C4-2B (cell line): ENCODE results near the gene GRM2.
A peak's percentile ranks its signal among the peaks of the same experiment; 100 is the strongest.

ENCODE experiments used
- H3K27ac ChIP-seq: fragments of 450-650 bp; 2 replicates; pipeline ENCODE4 v1.5.1; 2017
- ZFX ChIP-seq: fragments of 450-650 bp; IDR thresholded peaks from 2 replicates; pipeline ENCODE4 v1.6.1; 2017
- TF ChIP-seq, protein P1 (sequence below): fragments of 450-650 bp; conservative IDR thresholded peaks from 2 replicates; pipeline ENCODE4 v1.5.1; 2017; ENCODE audit warnings: mild to moderate bottlenecking

The GRM2 gene

DNA sequence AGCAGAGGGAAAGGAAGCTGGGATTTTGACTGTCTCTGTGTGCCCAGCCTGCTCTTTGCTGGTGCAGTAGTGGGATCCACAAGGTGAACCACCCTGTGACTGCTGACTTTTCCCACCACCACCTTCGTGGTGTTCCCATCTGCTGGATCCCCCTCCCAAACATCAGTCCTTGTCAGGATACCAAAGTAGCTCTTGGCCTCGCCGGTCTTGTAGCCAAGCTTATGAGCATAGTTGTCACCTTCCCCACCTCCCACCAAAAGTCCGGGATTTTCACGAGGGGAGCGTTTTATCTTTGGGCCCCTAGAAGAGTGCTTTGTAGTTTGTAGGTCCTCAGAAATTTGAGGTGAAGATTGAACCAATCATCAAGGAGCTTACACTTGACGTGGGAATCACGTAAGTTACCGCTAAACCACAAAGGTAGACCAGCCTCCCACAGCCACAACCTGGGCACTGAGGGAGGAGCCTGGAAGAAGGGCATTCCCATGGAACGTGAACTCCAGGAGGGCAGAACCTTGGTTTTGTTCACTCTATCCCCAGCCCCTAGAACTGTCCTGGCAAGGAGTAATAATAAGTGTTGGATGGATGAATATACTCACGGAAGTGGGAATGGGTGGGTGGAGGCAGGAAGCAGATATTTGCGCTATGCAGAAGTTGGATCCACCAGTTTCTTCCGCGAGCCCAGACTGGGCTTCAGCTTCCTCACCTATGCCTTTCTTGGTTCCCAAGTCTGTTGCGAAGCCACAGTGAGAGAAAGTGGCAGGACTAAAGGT, 36.6 kb upstream of the GRM2 start:
- H3K27ac ChIP-seq, result peak overlapping the region; percentile 96
- TF ChIP-seq ZFX, result no peak
- TF ChIP-seq, protein P1, sequence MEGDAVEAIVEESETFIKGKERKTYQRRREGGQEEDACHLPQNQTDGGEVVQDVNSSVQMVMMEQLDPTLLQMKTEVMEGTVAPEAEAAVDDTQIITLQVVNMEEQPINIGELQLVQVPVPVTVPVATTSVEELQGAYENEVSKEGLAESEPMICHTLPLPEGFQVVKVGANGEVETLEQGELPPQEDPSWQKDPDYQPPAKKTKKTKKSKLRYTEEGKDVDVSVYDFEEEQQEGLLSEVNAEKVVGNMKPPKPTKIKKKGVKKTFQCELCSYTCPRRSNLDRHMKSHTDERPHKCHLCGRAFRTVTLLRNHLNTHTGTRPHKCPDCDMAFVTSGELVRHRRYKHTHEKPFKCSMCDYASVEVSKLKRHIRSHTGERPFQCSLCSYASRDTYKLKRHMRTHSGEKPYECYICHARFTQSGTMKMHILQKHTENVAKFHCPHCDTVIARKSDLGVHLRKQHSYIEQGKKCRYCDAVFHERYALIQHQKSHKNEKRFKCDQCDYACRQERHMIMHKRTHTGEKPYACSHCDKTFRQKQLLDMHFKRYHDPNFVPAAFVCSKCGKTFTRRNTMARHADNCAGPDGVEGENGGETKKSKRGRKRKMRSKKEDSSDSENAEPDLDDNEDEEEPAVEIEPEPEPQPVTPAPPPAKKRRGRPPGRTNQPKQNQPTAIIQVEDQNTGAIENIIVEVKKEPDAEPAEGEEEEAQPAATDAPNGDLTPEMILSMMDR, result no peak

DNA sequence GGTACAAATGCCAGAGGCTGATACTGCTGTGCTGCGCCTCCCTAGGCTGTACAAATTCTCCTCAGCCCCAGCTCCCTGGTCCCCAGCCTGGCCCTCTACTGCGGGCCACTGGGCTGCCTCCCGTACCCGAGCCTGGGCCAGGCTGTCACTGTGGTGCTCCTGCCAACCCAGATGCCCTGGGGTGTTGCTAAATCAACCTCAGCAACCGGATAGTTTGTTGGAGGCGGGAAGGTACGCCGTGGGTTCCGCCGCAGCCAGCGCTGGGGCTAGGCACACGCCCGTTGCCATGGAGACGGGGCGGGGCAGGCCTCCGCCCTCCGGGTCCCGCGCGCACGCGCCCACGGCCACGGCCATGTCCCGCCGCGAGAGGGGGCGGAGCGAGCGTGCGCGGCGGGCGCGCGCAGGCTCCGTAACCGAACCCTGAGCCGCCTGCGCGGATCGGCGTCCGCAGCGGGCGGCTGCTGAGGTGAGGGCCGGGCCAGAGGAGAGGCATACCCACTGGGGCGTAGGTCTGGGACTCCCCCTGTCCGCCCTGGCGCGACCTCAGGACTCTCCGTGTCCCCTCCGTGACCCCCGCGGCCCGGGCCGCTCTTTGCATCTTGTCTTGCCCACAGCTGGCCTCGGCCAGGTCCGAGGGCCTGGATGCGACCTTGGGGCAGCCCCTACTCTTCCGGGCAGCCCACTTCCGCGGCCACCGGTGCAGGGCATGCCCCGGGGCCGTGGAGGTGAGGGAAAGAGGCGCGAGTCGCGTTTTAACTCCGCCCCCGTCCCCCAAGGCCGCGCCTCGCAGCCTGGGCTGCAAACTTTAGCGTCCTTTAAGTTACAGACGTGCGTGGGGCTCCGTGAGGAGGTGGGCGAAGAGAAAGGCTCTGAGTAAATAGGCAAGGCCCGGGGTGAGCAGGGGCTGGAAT, 35.8 kb upstream of the GRM2 start, which contains the start of gene TEX264:
Gene TEX264, plus strand, starts transcription at position 430 of the 911 bp plus-strand sequence. CDS start 3,053 bp downstream, outside the sequence.
- H3K27ac ChIP-seq, result peak within 1 kb of the TSS; percentile 96
- peak; percentile 78; the same call in 1 of the 2 replicates for TF ChIP-seq ZFX
- TF ChIP-seq, protein P1, result no peak

DNA sequence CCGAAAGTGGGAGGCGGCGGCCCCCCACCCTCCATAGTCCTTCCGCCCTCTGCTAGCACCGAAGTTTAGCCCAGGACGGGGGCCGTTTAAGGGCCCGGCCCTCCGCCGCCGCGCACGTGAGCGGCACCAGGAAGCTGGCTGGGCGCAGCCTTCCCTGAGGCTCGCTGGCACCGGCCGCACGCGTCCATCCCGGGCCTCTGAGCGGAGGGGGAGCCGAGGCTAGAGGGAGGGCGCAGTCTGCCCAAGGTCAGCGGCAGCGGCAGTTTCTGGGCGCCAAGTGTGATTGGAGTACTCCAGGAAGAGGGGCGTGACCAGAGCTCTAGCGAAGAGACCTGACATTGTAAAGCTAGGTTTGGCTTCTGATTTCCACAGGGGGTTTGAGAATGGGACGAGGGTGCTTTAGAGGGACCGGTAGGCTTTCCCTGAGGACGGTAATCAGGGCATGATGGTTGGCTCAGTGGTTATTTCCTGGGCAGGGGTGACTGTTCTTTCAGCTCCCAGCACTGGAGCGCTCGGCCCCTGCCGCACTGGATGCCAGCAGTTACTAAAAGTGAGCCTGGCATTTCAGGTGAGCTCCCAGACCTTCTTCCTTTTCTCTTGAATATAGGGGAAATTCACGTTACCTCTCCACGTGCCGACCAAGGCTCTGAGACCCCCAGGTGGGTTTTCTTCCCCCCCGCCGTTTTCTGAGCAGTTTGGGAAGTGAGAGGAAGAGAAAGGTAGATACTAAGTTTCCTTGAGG, 35.0 kb upstream of the GRM2 start:
- TF ChIP-seq ZFX, result no peak; the same call in 1 of the 2 replicates
- TF ChIP-seq, protein P1, result no peak
- peak overlapping the region; percentile 96 for H3K27ac ChIP-seq

DNA sequence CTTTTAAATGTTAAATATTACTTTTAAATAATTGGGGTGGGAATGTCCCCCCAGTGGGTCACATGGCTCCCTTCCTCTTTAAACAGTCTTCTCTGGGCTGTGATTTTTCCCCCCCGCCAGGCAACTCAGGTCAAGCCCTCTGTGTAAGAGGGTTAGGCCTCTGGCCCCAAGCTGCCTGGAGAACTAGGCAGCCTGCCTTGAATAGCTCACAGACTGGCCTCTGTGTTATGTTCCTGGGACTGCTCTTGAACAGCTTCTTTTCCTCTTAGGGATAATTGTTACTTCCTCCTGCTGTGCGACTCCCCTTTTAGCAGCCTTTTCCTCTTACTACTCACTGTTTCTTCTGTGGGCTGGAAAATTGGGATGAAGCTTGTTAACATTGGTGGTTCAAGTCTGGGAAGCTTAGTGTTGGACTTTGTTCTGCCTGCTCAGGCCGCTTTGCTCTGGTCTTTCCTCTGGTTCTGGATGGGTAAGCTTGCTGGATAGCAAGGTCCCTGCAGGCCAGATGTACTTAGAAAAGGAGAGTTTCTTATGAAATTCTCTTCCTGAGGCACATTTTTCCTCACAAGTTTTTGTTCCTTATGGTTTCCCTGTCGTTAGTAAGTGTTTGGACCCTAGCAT, 33.6 kb upstream of the GRM2 start:
- no peak for TF ChIP-seq ZFX
- TF ChIP-seq, protein P1, result no peak
- no peak overlapping the region for H3K27ac ChIP-seq

DNA sequence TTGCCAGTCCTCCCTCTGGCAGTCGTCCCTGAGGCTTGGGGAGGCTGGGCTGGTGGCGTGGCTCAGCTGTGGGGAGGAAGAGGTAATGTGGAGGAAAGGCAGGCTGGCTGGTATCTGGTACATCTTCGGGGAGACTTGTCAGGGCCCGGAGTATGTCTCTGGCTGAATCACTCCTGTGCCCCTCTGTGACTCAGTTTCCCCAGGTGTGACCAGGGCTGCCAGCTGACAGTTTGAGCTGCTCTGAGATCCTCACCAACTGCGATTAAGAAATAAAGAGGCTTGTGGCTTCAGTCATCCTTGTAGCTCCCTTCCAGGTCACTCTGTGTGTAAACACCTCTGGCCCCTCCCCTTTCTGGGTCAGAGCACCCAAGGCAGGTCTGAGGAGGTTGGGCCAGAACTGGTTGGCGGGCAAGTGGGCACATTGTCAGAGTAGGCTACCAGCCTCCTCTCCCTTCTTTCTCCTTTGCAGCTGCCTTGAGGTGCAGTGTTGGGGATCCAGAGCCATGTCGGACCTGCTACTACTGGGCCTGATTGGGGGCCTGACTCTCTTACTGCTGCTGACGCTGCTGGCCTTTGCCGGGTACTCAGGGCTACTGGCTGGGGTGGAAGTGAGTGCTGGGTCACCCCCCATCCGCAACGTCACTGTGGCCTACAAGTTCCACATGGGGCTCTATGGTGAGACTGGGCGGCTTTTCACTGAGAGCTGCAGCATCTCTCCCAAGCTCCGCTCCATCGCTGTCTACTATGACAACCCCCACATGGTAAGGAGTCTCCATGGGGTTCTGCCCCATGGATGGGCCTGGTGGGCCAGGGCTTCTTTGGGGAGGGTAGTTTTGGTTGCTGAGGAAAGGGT, 32.8 kb upstream of the GRM2 start:
- no peak for TF ChIP-seq ZFX
- TF ChIP-seq, protein P1, result no peak
- no peak overlapping the region for H3K27ac ChIP-seq

DNA sequence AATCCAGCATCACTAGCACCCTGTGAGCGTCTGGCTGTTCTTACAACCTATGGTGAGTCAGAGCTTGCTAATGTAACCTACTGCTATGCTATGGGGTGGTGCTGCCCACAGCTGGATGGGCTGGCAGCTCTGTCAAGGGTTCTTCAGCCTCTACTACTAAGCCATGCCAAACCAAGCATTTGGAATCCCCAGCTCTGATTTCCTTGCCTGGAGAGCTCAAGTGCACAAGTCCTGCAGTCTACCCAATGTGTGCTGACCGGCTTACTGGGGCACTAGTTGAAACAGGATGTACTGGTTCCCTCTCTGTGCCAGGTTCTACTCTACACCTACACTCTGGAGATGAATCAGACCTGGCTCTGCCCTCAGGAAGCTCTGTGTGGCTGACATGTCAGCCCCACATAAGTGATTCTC, 31.7 kb upstream of the GRM2 start:
- no peak for TF ChIP-seq ZFX
- TF ChIP-seq, protein P1, result no peak
- H3K27ac ChIP-seq, result no peak overlapping the region
